ENCODE measurements around the gene ACER1. TPM values are rescaled to one million over a fixed set of nuclear protein-coding genes. Genes with fewer than 3 reads are reported as not detected.

The ACER1 gene
- total and polyA plus RNA-seq, 2 experiments from 2014 or later, result not detected

DNA sequence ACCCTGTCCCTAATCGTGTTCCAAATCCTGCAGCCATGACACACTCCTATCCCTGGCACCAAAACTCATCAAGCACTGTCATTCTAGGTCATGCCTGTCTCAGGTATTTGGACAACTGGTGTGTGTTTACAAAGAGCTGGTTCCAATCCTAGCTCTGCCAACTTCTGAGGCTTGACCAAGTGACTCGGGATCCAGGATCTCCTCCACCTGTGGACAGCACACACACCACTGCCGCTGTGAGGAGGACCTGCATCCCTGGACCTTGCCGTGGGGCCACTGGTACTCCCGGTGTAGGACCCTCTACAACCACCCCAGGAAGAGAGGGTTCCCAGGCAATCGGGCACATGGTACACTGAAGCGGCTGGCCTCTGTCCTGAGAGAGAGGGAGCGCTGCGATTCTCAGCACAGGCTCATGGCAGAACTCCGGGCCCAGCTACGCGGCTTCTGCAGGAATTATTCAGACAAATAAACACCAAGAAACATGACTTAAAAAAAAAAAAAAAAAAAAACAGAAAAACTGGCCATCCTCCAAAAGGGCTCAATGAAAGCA is 74.0 kb downstream of the ACER1 start:
- peaks cover 2% of the 10 kb centered on the region for H3K36me3 ChIP-seq

DNA sequence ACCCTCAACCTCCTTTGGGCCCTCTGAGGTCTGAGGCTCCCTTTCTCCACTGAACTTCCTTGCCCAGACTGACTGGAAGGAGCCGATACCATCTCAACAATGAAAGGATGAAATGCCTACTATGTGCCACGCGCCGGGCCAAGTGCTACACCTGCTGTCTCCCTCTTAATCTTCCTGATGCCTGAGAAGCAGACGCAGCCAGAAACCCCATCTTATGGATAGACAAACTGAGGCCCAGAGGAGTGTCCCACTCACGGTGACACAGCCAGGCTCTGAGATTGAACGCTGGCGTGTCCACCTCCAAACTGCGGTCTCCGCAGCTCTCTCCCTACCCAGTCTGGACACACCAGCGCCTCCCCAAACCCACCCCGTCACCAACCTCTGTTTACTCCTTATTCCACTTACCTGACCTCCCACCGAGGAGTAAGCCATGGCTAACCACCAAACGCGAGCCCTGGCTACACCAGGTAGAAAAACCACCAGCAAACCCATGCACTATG is 74.5 kb downstream of the ACER1 start:
- no peak for DNase-seq (ENCODE audit: low read depth in 1 of 2, low spot score in 1 of 2)
- TF ChIP-seq, protein P1, sequence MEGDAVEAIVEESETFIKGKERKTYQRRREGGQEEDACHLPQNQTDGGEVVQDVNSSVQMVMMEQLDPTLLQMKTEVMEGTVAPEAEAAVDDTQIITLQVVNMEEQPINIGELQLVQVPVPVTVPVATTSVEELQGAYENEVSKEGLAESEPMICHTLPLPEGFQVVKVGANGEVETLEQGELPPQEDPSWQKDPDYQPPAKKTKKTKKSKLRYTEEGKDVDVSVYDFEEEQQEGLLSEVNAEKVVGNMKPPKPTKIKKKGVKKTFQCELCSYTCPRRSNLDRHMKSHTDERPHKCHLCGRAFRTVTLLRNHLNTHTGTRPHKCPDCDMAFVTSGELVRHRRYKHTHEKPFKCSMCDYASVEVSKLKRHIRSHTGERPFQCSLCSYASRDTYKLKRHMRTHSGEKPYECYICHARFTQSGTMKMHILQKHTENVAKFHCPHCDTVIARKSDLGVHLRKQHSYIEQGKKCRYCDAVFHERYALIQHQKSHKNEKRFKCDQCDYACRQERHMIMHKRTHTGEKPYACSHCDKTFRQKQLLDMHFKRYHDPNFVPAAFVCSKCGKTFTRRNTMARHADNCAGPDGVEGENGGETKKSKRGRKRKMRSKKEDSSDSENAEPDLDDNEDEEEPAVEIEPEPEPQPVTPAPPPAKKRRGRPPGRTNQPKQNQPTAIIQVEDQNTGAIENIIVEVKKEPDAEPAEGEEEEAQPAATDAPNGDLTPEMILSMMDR (IDR thresholded peaks at IDR 0.05; ENCODE audit: low read depth, low read length), result no peak
- Histone ChIP-seq H3K9me3 (ENCODE audit: low read depth) (no peaks in the 10 kb centered on the region), H3K27ac (no peak overlapping the region), H3K4me1 (ENCODE audit: low read depth) (peaks cover 13% of the 10 kb centered on the region), H3K27me3 (no peaks in the 10 kb centered on the region), H3K36me3 (peaks cover 2% of the 10 kb centered on the region), H3K4me3 (no peak overlapping the region)

More for the DNA sequence above, 74.0 kb downstream of the ACER1 start:
- no peak for DNase-seq (ENCODE audit: low read depth in 1 of 2, low spot score in 1 of 2)
- no peak overlapping the region for H3K27ac ChIP-seq
- H3K27me3 ChIP-seq, result no peaks in the 10 kb centered on the region
- TF ChIP-seq, protein P1 (IDR thresholded peaks at IDR 0.05; ENCODE audit: low read depth, low read length), result no peak
- peaks cover 13% of the 10 kb centered on the region for H3K4me1 ChIP-seq (ENCODE audit: low read depth)
- H3K9me3 ChIP-seq (ENCODE audit: low read depth), result no peaks in the 10 kb centered on the region
- no peak overlapping the region for H3K4me3 ChIP-seq

Other genes starting within 250 kb of the ACER1 start
- 2.9 and 3.0 TPM in 2 replicates for gene RFX2, start 223.1 kb downstream of the ACER1 start, total RNA-seq
- gene RFX2, start 223.1 kb downstream of the ACER1 start, polyA plus RNA-seq, result 3.9 and 7.7 TPM in 2 replicates
- gene ACSBG2, start 197.9 kb downstream of the ACER1 start, total RNA-seq, result not detected in 2 replicates
- 0.21 TPM in 1 of 2 replicates, not detected in the other for gene ACSBG2, start 197.9 kb downstream of the ACER1 start, polyA plus RNA-seq
- gene MLLT1, start 53.6 kb downstream of the ACER1 start, total RNA-seq, result 46.9 and 54.1 TPM in 2 replicates
- 25.7 and 31.1 TPM in 2 replicates for gene MLLT1, start 53.6 kb downstream of the ACER1 start, polyA plus RNA-seq
- gene CLPP, start 27.9 kb upstream of the ACER1 start, total RNA-seq, result 98.0 and 141 TPM in 2 replicates
- 122 and 124 TPM in 2 replicates for gene CLPP, start 27.9 kb upstream of the ACER1 start, polyA plus RNA-seq
- gene ALKBH7, start 39.2 kb upstream of the ACER1 start, total RNA-seq, result 171 and 266 TPM in 2 replicates
- gene ALKBH7, start 39.2 kb upstream of the ACER1 start, polyA plus RNA-seq, result 126 and 153 TPM in 2 replicates
- gene PSPN, start 42.3 kb upstream of the ACER1 start, total RNA-seq, result 1.9 and 3.0 TPM in 2 replicates
- 2.7 and 3.0 TPM in 2 replicates for gene PSPN, start 42.3 kb upstream of the ACER1 start, polyA plus RNA-seq
- gene GTF2F1, start 59.6 kb upstream of the ACER1 start, total RNA-seq, result 81.3 and 96.7 TPM in 2 replicates
- gene GTF2F1, start 59.6 kb upstream of the ACER1 start, polyA plus RNA-seq, result 37.7 and 43.0 TPM in 2 replicates
- 237 and 320 TPM in 2 replicates for gene KHSRP, start 91.2 kb upstream of the ACER1 start, total RNA-seq
- gene KHSRP, start 91.2 kb upstream of the ACER1 start, polyA plus RNA-seq, result 262 and 350 TPM in 2 replicates
- 1.0 and 1.9 TPM in 2 replicates for gene SLC25A41, start 100.2 kb upstream of the ACER1 start, total RNA-seq
- 0.96 and 1.7 TPM in 2 replicates for gene SLC25A41, start 100.2 kb upstream of the ACER1 start, polyA plus RNA-seq
- 157 and 207 TPM in 2 replicates for gene SLC25A23, start 126.2 kb upstream of the ACER1 start, total RNA-seq
- 125 and 143 TPM in 2 replicates for gene SLC25A23, start 126.2 kb upstream of the ACER1 start, polyA plus RNA-seq
- gene CRB3, start 130.7 kb upstream of the ACER1 start, total RNA-seq, result 0.99 and 2.9 TPM in 2 replicates
- gene CRB3, start 130.7 kb upstream of the ACER1 start, polyA plus RNA-seq, result 1.1 and 2.6 TPM in 2 replicates
- gene DENND1C, start 148.2 kb upstream of the ACER1 start, total RNA-seq, result 0.18 and 4.9 TPM in 2 replicates
- gene DENND1C, start 148.2 kb upstream of the ACER1 start, polyA plus RNA-seq, result 1.8 and 10.4 TPM in 2 replicates
- 10.5 and 18.2 TPM in 2 replicates for gene TUBB4A, start 168.7 kb upstream of the ACER1 start, total RNA-seq
- 21.6 and 41.3 TPM in 2 replicates for gene TUBB4A, start 168.7 kb upstream of the ACER1 start, polyA plus RNA-seq
- 0.81 and 1.3 TPM in 2 replicates for gene TNFSF9, start 197.4 kb upstream of the ACER1 start, total RNA-seq
- gene TNFSF9, start 197.4 kb upstream of the ACER1 start, polyA plus RNA-seq, result 1.5 and 3.0 TPM in 2 replicates

All from cardiac muscle cell (in vitro differentiated cells and primary cell).